ENCODE data around the gene SSU72. TPM values are rescaled to one million over a fixed set of nuclear protein-coding genes. Genes with fewer than 3 reads are reported as not detected.
"Not testable (repeated sequence)": the region's sequence is repeated elsewhere in the genome, so short reads cannot be mapped to it uniquely, and the experiment has no call there.

The SSU72 gene
- total RNA-seq, 1 donor from 2014 or later: 117 TPM

GRCh38 chr1:1595341-1595740 is 20.7 kb upstream of the SSU72 start:
- DNase-seq (ENCODE audit: low spot score): not testable (repeated sequence)

GRCh38 chr1:1594602-1595260 is 20.1 kb upstream of the SSU72 start:
- no peak for DNase-seq (ENCODE audit: low spot score)

GRCh38 chr1:1593834-1594601 is 19.4 kb upstream of the SSU72 start:
- no peak for DNase-seq (ENCODE audit: low spot score)

- no peak for DNase-seq (ENCODE audit: low spot score)
Observed at GRCh38 chr1:1591452-1591851, 16.8 kb upstream of the SSU72 start.

GRCh38 chr1:1583347-1584010 is 8.8 kb upstream of the SSU72 start:
- DNase-seq (ENCODE audit: low spot score): no peak

GRCh38 chr1:1582585-1583346 is 8.1 kb upstream of the SSU72 start:
- DNase-seq (ENCODE audit: low spot score): no peak

GRCh38 chr1:1578371-1578940 is 3.8 kb upstream of the SSU72 start:
- no peak for DNase-seq (ENCODE audit: low spot score)

- no peak for DNase-seq (ENCODE audit: low spot score)
Observed at GRCh38 chr1:1577367-1578011, 2.8 kb upstream of the SSU72 start.

GRCh38 chr1:1573843-1574720 is 581 bp downstream of the SSU72 start:
- peak; percentile 32 for DNase-seq (ENCODE audit: low spot score)

GRCh38 chr1:1569341-1569740 is 5.3 kb downstream of the SSU72 start:
- DNase-seq (ENCODE audit: low spot score): no peak

GRCh38 chr1:1567891-1568291 is 6.8 kb downstream of the SSU72 start:
- DNase-seq (ENCODE audit: low spot score): no peak

- no peak for DNase-seq (ENCODE audit: low spot score)
Observed at GRCh38 chr1:1567152-1567875, 7.3 kb downstream of the SSU72 start.

- DNase-seq (ENCODE audit: low spot score): no peak
Observed at GRCh38 chr1:1565340-1565739, 9.3 kb downstream of the SSU72 start.

GRCh38 chr1:1564268-1564667 is 10.4 kb downstream of the SSU72 start:
- DNase-seq (ENCODE audit: low spot score): no peak

GRCh38 chr1:1563688-1564087 is 11.0 kb downstream of the SSU72 start:
- DNase-seq (ENCODE audit: low spot score): no peak

- no peak for DNase-seq (ENCODE audit: low spot score)
Observed at GRCh38 chr1:1562556-1563195, 12.0 kb downstream of the SSU72 start.

- no peak for DNase-seq (ENCODE audit: low spot score)
Observed at GRCh38 chr1:1561801-1562470, 12.7 kb downstream of the SSU72 start.

GRCh38 chr1:1560178-1560577 is 14.5 kb downstream of the SSU72 start:
- no peak for DNase-seq (ENCODE audit: low spot score)
